ENCODE measurements around the gene PLEKHA6.
"Not testable (repeated sequence)": the region's sequence is repeated elsewhere in the genome, so short reads cannot be mapped to it uniquely, and the experiment has no call there.

PLEKHA6 gene

GRCh38 chr1:204260601-204261197 lies 99.0 kb downstream of the PLEKHA6 start:
- DNase-seq = no peak

- no peak for DNase-seq
These were observed 99.9 kb downstream of the PLEKHA6 start for GRCh38 chr1:204259782-204260181.

- no peak for DNase-seq
These were observed 100.5 kb downstream of the PLEKHA6 start for GRCh38 chr1:204259196-204259595.

- DNase-seq = peak; percentile 59 to 83 (median 70)
These were observed 101.3 kb downstream of the PLEKHA6 start for GRCh38 chr1:204258213-204259115.

GRCh38 chr1:204257446-204257845 lies 102.3 kb downstream of the PLEKHA6 start:
- no peak for DNase-seq

- no peak for DNase-seq
These were observed 103.2 kb downstream of the PLEKHA6 start for GRCh38 chr1:204256531-204256930.

GRCh38 chr1:204255966-204256365 lies 103.8 kb downstream of the PLEKHA6 start:
- DNase-seq = peak in 1 of 4 experiments; percentile 18

GRCh38 chr1:204255225-204255624 lies 104.5 kb downstream of the PLEKHA6 start:
- no peak for DNase-seq

GRCh38 chr1:204254031-204254661 lies 105.6 kb downstream of the PLEKHA6 start:
- peak; percentile 80 to 93 (median 87) for DNase-seq

GRCh38 chr1:204251926-204252689 lies 107.6 kb downstream of the PLEKHA6 start:
- DNase-seq = no peak

- no peak for DNase-seq
These were observed 108.4 kb downstream of the PLEKHA6 start for GRCh38 chr1:204251286-204251685.

- DNase-seq = no peak
These were observed 109.2 kb downstream of the PLEKHA6 start for GRCh38 chr1:204250428-204251030.

GRCh38 chr1:204249736-204250427 lies 109.8 kb downstream of the PLEKHA6 start:
- DNase-seq = no peak

GRCh38 chr1:204248954-204249353 lies 110.8 kb downstream of the PLEKHA6 start:
- no peak for DNase-seq

GRCh38 chr1:204246876-204247275 lies 112.9 kb downstream of the PLEKHA6 start:
- no peak for DNase-seq

- no peak for DNase-seq
These were observed 116.8 kb downstream of the PLEKHA6 start for GRCh38 chr1:204242920-204243319.

GRCh38 chr1:204241914-204242313 lies 117.8 kb downstream of the PLEKHA6 start:
- DNase-seq = no peak

GRCh38 chr1:204241050-204241449 lies 118.7 kb downstream of the PLEKHA6 start:
- peak; percentile 19 to 64 (median 54) for DNase-seq

GRCh38 chr1:204240233-204240632 lies 119.5 kb downstream of the PLEKHA6 start:
- DNase-seq = peak; percentile 11 to 54 (median 42)

- not testable (repeated sequence) for DNase-seq
These were observed 120.3 kb downstream of the PLEKHA6 start for GRCh38 chr1:204239401-204239800.

GRCh38 chr1:204238520-204238919 lies 121.2 kb downstream of the PLEKHA6 start:
- DNase-seq = peak in 1 of 4 experiments; percentile 13

All from suppressor macrophage (primary cell).